HG03139 (cell line): Measurements from ENCODE around the gene TPPP3.
"Not testable (repeated sequence)": the region's sequence is repeated elsewhere in the genome, so short reads cannot be mapped to it uniquely, and the experiment has no call there.

Source experiments
- ATAC-seq: cut with Tn5 transposase; IDR thresholded peaks from one replicate; pipeline ENCODE4 v1.9.1; 2021; ENCODE audit not compliant: unreplicated experiment

Gene TPPP3

DNA sequence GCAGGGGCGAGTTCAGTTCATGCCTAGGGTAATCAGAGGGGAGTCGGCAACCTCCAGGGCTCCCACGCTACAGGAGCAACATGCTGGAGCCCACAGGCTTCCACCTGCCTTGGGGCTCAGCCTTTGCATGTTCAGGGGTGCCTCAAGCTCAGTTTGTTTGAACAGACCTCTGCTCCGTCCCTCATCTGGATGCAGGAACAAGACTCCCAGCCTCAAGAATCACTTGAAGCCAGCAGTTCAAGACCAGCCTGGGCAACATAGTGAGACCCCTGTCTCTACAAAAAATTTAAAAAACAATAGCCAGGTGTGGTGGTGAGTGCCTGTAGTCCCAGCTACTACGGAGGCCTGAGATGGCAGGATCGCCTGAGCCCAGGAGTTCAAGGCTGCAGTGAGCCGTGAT lies 32.7 kb upstream of the TPPP3 start:
- ATAC-seq = no peak

DNA sequence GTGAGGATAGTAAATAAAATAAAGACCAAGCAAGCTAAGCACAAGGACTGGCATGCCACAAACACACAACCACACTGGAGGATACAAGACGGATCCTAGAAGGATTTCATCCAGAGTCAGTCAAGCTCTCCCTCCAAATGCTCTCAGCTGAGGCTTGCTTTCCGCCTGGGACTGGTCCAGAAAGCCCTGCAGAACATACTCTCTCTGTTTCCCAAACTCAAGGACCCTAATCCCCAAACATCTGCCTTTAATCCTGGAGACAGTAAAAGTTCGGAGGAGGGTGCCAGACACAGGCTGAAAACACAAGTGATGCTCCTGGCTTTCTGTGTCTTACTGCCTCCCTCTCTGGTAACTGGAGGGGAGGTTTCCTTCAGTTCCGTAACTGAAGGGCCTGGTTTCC lies 32.3 kb upstream of the TPPP3 start:
- no peak for ATAC-seq

DNA sequence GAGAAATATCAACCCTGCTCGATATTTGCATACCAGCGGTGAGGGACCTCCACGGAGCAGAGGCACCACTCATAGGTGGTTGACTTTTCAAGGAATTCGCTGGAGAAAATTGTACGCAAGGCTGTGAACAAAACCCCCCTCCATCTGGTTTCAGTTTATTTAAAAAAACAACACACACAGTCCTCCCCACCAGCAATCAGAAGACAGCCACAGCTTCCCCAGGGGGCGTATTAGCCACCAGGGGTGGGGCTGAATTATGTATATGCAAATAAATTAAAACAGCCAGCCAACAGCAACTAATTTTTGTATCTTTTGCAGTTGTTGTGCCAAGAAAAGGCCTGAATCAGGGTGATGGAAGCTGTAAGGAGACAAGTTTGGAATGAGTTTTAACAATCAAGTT lies 31.8 kb upstream of the TPPP3 start:
- ATAC-seq = no peak

DNA sequence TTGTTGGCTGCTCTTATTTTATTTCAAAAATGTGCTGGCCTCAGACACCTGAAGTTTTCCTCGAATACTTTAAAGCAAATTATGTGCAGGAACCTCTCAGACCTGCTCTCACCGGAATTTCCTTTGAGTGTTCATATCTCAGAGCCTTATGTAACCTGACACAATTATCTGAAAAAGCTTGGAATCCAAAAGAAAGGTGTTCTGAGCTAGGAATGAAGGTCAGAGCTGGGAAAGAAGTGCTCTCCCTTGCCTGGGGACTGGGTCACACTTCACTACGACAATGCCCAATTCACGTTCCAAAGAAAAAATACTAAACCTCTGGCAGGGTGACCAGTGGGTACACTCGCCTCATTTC lies 30.9 kb upstream of the TPPP3 start:
- ATAC-seq = no peak

- ATAC-seq = no peak
Measured at GRCh38 chr16:67423611-67424260, 30.4 kb upstream of the TPPP3 start.

GRCh38 chr16:67423015-67423414 lies 29.7 kb upstream of the TPPP3 start:
- ATAC-seq = no peak

GRCh38 chr16:67421030-67421429 lies 27.7 kb upstream of the TPPP3 start:
- ATAC-seq = no peak

GRCh38 chr16:67419931-67420330 lies 26.6 kb upstream of the TPPP3 start:
- no peak for ATAC-seq

GRCh38 chr16:67419502-67419901 lies 26.2 kb upstream of the TPPP3 start:
- ATAC-seq = no peak

- no peak for ATAC-seq
Measured at GRCh38 chr16:67417333-67418061, 24.2 kb upstream of the TPPP3 start.

DNA sequence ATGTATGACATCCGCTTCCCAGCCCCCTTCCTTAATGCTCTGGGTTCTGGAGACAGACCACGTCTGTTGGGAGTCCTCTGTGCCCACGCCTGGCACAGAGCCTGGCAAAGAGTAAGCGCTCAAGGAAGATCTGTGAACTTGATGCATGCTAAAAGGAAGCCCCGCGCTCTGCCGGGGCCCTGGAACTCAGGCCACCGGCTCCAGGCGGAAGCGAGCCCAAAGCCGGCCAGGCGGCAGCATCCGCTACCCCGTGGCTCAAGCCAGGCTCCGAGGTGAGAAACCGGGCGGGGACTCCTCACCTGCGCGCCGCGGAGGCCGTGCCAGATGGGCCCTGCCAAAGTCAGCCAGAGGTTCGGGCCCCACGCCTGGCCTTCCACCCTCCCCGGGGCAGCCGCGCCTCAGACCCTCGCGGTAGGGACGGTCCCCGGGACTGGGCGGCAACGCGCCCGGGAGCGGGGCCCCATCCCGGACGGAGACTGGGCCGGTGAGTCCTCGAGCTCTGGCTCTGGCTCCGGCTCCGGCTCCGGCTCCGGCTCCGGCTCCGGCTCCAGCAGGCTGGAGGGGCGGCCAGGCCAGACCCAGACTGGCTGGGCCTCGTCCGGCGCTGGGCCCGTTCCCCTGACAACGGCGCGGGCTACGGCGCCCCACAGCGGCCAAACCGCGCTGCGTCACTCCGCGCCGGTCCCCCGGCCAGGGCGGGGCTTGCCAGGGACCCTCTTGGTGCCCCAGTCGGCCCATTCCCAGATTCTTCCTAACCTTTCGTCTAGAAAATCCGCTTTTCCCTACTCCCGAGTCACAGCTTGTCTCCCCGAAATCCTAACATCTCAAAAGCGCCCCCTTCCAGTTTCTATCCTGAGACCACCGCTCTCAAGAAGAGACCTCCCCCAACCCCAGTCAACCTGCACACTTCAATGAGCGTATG lies 22.8 kb upstream of the TPPP3 start, which contains the start of gene ZDHHC1:
Gene ZDHHC1 (minus strand): TSS at position 606 of the 922 bp plus-strand sequence. CDS start 8,702 bp downstream, outside the sequence.
- ATAC-seq = peak; percentile 81

GRCh38 chr16:67415421-67415820 lies 22.1 kb upstream of the TPPP3 start:
- ATAC-seq = not testable (repeated sequence)

- ATAC-seq = no peak
Measured at GRCh38 chr16:67413978-67414911, 20.9 kb upstream of the TPPP3 start.

DNA sequence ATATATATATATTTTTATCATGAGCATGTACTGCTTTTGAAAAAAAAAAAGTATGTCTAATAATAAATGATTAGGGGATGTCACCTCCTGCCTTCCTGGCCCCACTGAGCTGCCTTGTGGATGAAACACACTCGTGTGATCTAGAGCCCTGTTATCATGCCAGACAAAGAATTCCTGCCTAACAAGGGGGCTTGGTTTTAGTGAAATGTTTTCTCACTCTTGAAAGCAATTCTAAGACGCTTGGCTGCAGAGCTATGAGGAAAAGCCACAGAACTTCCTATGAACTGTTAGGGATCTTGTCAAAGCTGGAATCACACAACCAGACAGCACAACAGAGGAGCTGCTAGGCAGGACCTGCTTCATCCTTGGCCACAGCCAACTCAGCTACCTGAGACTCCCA lies 19.0 kb upstream of the TPPP3 start:
- ATAC-seq = no peak

DNA sequence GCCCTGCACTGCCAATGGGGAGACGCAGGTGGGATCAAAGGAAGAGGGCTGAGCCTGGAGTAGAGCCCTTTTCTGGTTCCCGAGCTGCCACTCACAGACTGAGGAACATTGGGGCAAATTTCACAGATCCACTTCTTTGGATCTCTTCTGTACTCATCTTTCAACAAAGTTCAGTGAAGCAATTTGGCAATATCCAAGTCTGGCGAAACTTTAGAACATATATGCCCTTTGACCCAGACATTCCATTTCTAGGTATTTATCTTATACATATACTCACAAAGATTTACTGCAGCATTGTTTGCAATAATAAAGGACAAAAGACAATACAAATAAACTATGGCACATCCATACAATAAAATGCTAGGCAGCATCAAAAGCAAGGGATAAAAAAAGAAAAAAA lies 18.0 kb upstream of the TPPP3 start:
- ATAC-seq = no peak

DNA sequence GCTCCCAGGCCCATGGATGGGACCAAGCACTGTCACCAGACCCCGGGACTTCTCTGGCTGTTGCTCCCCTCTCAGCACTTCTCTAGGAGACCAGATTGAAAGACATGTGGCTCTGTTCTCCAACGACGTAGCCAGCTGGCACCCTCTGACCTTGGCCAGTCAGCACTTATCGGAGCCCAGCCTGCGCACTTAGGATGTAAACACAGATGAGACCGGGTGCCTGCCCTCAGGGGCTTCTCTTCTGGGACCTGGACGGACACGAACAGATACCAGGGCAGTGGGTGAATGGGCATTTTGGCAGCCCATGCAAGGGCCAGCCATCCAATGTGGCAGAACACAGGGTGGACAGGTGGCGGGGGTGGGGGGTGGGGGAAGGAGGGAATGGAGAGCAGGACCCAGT lies 16.3 kb upstream of the TPPP3 start:
- ATAC-seq = no peak

GRCh38 chr16:67407788-67408452 lies 14.6 kb upstream of the TPPP3 start:
- ATAC-seq = no peak

DNA sequence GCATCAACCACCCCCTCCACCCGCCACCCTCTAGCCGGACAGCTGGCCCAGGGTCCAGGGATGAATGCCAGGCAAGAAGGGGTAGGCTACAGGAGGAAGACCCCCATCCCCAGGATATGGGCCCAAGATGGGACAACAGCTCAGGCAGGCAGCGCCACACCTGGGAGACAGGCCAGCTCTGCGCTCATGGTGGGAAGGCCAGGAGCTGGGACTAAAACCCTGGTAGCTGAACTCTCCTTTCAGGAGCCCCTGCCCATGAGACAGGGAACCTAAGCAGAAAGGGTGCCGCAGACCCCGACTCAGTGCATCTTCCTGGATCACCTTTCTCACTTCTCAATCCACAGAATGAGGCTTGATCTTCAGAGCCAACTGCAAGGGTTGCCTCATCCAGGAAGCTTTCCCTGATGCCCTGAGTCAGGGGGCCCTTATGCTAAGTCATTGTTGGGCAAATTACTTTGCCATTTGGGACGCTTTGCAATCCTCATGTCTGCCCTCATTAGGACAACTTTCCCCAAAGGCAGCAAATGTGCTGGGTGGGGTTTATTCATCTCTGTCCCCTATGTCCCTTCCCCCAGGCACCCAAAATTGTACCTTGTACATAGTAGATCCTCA lies 14.0 kb upstream of the TPPP3 start:
- no peak for ATAC-seq

DNA sequence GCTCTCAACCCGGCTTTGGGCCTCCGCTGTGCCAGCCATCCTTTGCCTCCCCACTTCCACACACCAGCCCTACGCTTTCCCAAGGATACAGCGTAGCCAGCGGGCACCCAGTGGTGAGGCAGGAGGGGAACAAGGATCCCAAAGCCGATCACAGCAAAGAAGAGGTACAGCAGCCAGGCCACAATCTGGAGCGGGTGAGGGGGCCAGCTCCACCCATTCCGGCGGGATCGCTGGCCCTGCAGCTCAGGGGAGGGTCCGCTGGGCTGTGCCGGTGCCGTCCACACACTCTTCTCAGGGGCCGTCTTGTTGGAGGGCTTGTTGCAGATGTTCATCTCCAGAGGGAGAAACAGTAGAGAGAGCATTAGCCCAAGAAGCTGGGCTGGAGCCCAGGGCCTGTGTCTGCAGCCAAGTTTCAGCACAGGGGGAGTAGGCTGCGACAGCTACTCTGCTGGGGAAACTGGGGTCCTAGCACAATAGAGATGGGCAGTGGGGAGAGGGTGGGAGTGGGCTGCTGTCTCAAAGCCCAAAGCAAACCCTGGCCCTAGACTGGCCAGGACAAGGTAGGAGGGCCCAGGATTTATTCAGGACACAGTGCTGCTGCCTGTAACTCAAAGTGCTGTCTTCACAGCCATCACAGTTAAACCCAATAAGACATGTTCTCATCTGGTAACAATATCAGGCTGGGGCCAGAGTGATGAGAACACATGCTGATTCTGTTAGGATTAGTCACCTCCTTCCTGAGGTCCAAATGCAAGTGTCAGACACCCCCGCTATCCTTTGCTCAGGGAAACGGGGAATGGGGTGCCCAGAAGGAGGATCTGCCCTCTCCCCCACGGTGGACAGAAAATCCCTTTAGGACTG lies 13.0 kb upstream of the TPPP3 start:
- no peak for ATAC-seq
